ENCODE results near the gene GPR37L1. TPM values are rescaled to one million over a fixed set of nuclear protein-coding genes. Genes with fewer than 3 reads are reported as not detected.
A peak's percentile ranks its signal among the peaks of the same experiment; 100 is the strongest.
"Not testable (repeated sequence)": the region's sequence is repeated elsewhere in the genome, so short reads cannot be mapped to it uniquely, and the experiment has no call there.

GPR37L1 gene
- total and polyA plus RNA-seq, 8 donors = 0.02 to 0.25 (median 0.07) TPM; not detected in 2

DNA sequence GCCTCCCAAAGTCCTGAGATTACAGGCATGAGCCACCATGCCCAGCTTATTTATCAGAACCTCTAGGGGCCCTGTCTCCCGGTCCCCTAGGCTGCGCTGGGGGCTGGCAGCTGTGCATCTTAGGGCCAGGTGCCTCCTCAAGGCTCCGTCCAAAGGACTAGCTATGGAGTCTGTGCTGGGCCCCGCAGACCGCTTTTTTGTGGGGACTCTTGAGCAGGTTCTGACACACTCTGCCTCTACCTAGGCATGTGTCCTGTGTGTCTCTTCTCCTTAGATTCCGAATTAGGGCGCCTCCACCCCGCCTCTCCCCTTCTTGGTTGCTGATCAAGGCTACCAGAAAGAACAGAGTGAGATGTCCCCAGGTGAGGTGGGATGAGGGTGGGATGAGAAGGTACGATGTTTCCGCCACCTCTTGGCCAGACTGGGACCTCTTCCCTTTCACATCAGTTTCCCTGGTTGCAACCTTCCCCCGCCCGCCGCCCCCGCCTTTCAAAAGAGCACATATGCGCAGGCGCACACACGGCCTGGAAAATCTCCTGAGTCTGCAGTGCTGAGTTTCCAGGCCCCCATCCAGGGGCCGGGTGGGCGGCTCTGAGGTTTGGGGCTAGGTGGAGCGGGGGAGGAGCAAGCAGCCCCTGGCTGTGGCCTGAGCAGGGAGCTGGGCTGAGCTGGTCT is 42.7 kb downstream of the GPR37L1 start:
- DNase-seq (no peak), ATAC-seq (peak in 1 of 4 donors; percentile 52), FAIRE-seq (no peak)
- whole genome bisulfite sequencing, 2 donors = 76 to 85% methylated on average over 20 of the region's 20 CpGs
- no peak for TF ChIP-seq CTCF (IDR thresholded peaks at IDR 0.05)
- Histone ChIP-seq H3K36me3 (no peaks in the 10 kb centered on the region), H3K9me3 (no peaks in the 10 kb centered on the region), H3K4me3 (no peak overlapping the region), H3K4me1 (no peaks in the 10 kb centered on the region), H3K27ac (no peak overlapping the region), H3K27me3 (no peaks in the 10 kb centered on the region)
- intact Hi-C loops (cut with DNase I) = no loop called here

- no peak overlapping the region for H3K4me3 ChIP-seq
- TF ChIP-seq CTCF (IDR thresholded peaks at IDR 0.05) = no peak
- no peaks in the 10 kb centered on the region for H3K4me1 ChIP-seq
- H3K27me3 ChIP-seq = no peaks in the 10 kb centered on the region
- intact Hi-C loops (cut with DNase I) = no loop called here
- no peaks in the 10 kb centered on the region for H3K9me3 ChIP-seq
- no peak overlapping the region for H3K27ac ChIP-seq
- no peak for FAIRE-seq
- ATAC-seq = no peak
- no peaks in the 10 kb centered on the region for H3K36me3 ChIP-seq
- no peak for DNase-seq
- 76 to 91% methylated on average over 9 of the region's 9 CpGs for WGBS, 2 donors
Observed at GRCh38 chr1:202165942-202166843, 43.5 kb downstream of the GPR37L1 start.

- H3K27ac ChIP-seq; intact Hi-C loops (cut with DNase I); H3K9me3 ChIP-seq; ATAC-seq; H3K4me3 ChIP-seq; H3K36me3 ChIP-seq; H3K4me1 ChIP-seq; DNase-seq; FAIRE-seq; H3K27me3 ChIP-seq: not testable (repeated sequence)
- 74 to 83% methylated on average over 12 to 13 of the region's 13 CpGs for WGBS, 2 donors
Observed at GRCh38 chr1:202167054-202167453, 44.3 kb downstream of the GPR37L1 start.

DNA sequence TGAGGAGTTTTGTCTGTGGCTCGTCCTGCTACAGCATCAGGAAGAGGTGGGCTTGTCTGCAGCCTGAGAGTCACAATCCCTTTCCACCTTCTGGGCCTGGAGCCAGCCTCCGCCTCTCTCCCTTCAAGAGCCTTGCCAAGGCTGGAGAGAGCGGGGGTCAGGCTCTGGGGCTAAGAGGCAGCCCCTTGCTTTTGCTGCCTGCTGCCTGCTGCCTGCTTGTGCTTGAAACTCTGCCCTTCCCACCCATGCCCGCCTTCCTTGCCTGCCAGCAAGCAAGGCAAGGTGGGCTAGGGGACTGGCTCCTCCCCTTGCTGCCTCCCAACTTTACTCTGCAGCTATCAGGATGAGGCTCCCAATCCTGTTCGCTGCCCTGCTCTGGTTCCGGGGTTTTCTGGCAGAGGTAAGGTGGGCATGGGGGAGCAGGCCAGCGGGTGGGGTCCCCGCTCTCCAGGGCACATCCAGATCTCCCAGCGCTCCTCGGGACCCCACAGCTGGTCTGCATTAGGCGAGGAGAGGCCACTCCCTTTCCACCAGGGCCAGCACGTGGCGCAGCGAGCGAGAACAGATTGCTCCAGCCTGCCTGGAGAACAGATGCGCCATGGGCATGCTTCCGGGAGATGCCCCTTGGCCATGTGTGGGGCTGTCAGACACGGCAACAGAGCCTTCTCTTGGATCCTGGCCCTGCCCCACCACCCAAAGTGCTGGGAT is 45.1 kb downstream of the GPR37L1 start:
- no peak overlapping the region for H3K27ac ChIP-seq
- H3K27me3 ChIP-seq = no peaks in the 10 kb centered on the region
- FAIRE-seq (no peak), DNase-seq (peak in 1 of 6 donors; percentile 52), ATAC-seq (no peak)
- H3K4me3 ChIP-seq = no peak overlapping the region
- no peaks in the 10 kb centered on the region for H3K4me1 ChIP-seq
- intact Hi-C loops (cut with DNase I) = no loop called here
- 65 to 66% methylated on average over 18 of the region's 18 CpGs for WGBS, 2 donors
- no peaks in the 10 kb centered on the region for H3K9me3 ChIP-seq
- no peaks in the 10 kb centered on the region for H3K36me3 ChIP-seq
- TF ChIP-seq CTCF (IDR thresholded peaks at IDR 0.05) = no peak

- Histone ChIP-seq H3K27ac (no peak overlapping the region), H3K4me3 (no peak overlapping the region), H3K36me3 (no peaks in the 10 kb centered on the region), H3K9me3 (no peaks in the 10 kb centered on the region), H3K4me1 (no peaks in the 10 kb centered on the region), H3K27me3 (no peaks in the 10 kb centered on the region)
- WGBS, 2 donors = 85 to 90% methylated on average over 7 of the region's 7 CpGs
- DNase-seq = peak in 1 of 6 donors; percentile 31
- TF ChIP-seq CTCF (IDR thresholded peaks at IDR 0.05) = no peak
- no peak for FAIRE-seq
- ATAC-seq = no peak
- intact Hi-C loops (cut with DNase I) = no loop called here
Observed at GRCh38 chr1:202168861-202169260, 46.1 kb downstream of the GPR37L1 start.
